KOPT-K1 (cell line): ENCODE results near the gene NLRC5.
A peak's percentile ranks its signal among the peaks of the same experiment; 100 is the strongest.

Experiments used
- H3K27ac ChIP-seq: fragments of 200-600 bp; sonication (generic); 2 replicates; pipeline ENCODE4 v1.5.1; 2016; ENCODE audit warnings: antibody characterized with exemption, mild to moderate bottlenecking, low read depth, low read length; ENCODE audit not compliant: poor library complexity, severe bottlenecking
- H3K36me3 ChIP-seq: fragments of 200-600 bp; sonication (generic); 2 replicates; pipeline ENCODE4 v1.5.1; 2017; ENCODE audit warnings: antibody characterized with exemption, mild to moderate bottlenecking, low read length, moderate library complexity; ENCODE audit not compliant: insufficient read depth
- H3K9me3 ChIP-seq: fragments of 200-600 bp; sonication (generic); 2 replicates; pipeline ENCODE4 v1.5.1; 2017; ENCODE audit warnings: antibody characterized with exemption, low read length, mild to moderate bottlenecking; ENCODE audit not compliant: insufficient read depth, poor library complexity, severe bottlenecking

The NLRC5 gene

DNA sequence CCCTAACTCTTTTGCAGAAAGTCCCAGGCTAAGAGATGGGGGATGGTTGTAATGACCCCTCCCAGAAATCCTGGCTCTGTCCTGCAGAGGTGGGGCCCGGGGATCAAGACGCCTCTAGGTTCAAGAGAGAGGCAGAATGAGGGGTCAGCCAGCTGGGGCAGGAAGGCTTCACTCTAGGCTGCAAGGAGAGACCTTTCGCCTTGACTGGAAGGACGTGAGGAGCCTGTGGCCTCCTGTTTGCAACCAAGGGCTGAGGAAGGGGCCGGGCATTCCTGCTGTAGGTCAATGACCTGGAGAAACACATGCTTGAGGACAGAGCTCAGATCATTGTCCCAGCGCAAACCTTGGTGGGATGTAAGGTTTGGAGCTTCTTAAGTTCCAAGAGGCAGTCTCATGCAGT is 36.4 kb upstream of the NLRC5 start:
- Histone ChIP-seq H3K9me3 (no peaks in the 10 kb centered on the region), H3K36me3 (no peaks in the 10 kb centered on the region), H3K27ac (no peak overlapping the region)

DNA sequence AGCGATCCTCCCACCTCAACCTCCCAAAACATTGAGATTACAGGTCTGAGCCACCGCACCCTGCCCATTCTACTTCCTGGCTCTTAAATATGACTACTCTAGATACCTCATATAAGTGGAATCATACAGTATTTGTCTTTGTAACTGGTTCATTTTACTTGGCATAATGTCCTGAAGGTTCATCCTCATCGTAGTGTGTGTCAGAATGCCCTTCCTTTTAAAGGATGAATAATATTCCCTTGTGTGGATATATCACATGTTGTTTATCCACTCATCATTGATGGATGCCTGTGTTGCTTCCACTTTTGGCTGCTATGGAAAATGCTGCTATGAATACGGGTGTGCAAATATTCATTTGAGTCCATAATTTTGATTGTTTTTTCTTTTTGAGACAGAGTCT is 33.3 kb upstream of the NLRC5 start:
- Histone ChIP-seq H3K9me3 (no peaks in the 10 kb centered on the region), H3K36me3 (no peaks in the 10 kb centered on the region), H3K27ac (no peak overlapping the region)

DNA sequence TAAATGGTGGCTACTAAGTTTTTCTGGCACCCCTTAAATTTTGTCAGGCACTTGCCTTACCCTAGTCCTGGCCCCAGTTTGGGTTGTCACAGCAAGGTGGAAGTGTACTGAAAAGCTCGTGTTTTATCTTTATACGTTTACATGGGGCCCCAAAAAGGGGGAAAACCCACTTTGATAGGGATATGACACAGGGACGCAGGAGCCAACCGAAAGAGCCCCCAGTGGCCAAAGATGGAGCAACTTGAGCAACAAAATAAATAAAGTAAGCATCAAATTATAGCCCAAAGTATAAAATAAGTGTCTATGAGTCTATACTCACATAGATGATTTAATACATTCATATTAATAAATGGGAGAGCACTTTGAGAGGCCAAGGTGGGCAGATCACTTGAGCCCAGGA is 32.6 kb upstream of the NLRC5 start:
- Histone ChIP-seq H3K9me3 (no peaks in the 10 kb centered on the region), H3K36me3 (no peaks in the 10 kb centered on the region), H3K27ac (no peak overlapping the region)

DNA sequence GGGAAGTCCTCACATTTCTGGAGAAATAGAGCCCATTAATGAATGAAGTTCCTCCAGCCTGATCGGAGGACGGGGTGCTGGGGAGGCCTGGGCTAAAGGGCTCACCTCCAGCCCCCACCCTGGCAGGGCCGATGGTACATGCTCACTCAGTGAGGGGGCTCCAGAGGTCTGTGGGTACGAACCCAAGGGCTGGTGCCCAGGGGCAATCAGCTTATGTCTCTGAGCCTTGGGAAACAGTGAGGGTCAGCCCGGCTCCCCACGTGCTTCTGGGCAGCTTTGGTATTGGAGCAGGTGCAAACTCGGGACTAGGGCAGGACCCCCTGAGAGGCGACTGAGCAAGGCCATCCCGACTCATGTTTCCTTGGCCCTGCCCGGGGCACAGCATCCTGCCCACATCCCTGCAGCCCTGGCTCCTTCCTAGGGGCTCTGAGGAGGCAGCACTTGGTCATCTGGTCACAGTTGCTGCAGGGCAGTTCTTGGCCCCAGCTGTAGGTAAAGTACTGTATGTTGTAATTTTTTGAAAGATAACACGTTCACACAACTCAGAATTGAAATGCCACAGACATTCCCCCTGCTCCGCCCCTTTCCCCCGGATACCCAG is 28.6 kb upstream of the NLRC5 start:
- no peaks in the 10 kb centered on the region for H3K36me3 ChIP-seq
- no peak overlapping the region for H3K27ac ChIP-seq

DNA sequence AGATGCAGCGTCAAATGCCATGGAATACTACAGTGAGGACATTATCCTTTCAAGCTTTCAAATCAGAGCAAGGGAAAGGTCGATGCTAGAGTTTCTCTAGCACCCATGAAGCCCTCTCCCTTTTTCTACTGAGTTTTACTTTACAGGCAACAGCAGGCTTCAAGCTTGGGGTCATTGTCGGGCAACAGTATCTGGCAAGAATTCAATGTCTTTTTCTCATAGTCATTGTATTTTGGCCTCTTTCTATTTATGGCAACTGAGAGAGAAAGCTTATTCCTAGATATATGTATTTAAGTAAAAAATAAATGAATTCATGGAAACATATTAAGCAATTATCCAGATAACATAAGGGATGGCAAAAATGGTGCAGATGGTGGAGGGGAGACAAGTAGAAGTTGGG is 28.0 kb upstream of the NLRC5 start:
- Histone ChIP-seq H3K27ac (no peak overlapping the region), H3K36me3 (no peaks in the 10 kb centered on the region)

More for the DNA sequence above, 28.6 kb upstream of the NLRC5 start:
- no peaks in the 10 kb centered on the region for H3K9me3 ChIP-seq

DNA sequence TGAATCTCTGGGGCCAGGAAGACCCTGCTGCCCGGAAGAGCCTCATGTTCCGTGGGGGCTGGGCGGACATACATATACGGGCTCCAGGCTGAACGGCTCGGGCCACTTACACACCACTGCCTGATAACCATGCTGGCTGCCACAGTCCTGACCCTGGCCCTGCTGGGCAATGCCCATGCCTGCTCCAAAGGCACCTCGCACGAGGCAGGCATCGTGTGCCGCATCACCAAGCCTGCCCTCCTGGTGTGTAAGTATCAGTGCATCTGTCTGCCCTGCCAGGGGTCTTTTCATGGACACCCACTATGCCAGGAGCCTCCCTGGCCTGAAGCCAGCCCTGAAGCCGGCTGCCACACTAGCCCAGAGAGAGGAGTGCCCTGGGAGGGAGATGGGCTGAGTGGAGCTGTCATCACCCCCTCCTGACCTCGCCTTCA is 27.5 kb upstream of the NLRC5 start, which contains the start of gene CETP:
Gene CETP, plus strand, starts transcription at position 100 of the 431 bp plus-strand sequence. Its CDS starts 30 bp downstream, at position 130.
- H3K27ac ChIP-seq = no peak within 1 kb of the TSS
- H3K36me3 ChIP-seq = no peaks in the 10 kb centered on the region
- no peaks in the 10 kb centered on the region for H3K9me3 ChIP-seq

More for the DNA sequence above, 28.0 kb upstream of the NLRC5 start:
- H3K9me3 ChIP-seq = no peaks in the 10 kb centered on the region

DNA sequence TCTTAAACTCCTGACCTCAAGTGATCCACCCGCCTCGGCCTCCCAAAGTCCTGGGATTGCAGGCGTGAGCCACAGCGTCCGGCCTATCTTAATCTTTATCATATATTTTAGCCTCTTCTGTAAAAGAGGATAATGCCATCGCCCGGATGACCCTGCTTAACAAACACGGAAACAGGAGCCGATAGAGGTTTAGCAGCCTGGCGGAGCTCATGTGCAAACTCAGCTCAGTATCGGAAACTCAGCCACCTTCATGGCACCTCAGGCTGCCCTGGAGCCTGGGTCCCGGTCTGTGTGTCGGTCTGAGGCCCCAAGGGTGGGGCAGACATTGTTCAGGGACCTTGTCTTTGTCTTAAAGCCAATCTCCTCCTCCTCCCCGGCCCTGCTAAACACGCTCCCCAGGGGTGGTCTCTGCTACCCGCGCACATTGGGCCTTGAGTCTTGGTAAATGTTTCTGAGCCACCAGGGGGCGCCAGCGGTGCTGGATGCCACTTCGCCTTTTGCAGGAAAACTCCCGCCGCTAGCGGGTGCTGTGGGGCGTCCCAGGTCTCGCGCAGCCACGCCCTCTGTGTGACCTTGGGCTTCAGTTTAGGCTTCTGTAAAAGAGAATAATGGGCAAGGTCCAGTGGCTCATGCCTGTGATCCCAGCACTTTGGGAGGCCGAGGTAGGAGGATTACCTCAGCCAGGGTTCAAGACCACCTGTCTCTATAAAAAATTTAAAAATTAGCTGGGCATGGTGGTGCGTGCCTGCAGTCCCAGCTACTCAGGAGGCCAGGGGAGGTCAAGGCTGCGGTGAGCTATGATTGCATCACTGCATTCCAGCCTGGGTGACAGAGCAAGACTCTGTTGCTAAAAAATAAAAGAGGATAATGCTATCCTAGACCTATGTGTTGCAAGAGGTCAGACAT is 24.9 kb upstream of the NLRC5 start:
- H3K9me3 ChIP-seq = no peaks in the 10 kb centered on the region
- H3K36me3 ChIP-seq = no peaks in the 10 kb centered on the region
- H3K27ac ChIP-seq = peak overlapping the region; percentile 34

DNA sequence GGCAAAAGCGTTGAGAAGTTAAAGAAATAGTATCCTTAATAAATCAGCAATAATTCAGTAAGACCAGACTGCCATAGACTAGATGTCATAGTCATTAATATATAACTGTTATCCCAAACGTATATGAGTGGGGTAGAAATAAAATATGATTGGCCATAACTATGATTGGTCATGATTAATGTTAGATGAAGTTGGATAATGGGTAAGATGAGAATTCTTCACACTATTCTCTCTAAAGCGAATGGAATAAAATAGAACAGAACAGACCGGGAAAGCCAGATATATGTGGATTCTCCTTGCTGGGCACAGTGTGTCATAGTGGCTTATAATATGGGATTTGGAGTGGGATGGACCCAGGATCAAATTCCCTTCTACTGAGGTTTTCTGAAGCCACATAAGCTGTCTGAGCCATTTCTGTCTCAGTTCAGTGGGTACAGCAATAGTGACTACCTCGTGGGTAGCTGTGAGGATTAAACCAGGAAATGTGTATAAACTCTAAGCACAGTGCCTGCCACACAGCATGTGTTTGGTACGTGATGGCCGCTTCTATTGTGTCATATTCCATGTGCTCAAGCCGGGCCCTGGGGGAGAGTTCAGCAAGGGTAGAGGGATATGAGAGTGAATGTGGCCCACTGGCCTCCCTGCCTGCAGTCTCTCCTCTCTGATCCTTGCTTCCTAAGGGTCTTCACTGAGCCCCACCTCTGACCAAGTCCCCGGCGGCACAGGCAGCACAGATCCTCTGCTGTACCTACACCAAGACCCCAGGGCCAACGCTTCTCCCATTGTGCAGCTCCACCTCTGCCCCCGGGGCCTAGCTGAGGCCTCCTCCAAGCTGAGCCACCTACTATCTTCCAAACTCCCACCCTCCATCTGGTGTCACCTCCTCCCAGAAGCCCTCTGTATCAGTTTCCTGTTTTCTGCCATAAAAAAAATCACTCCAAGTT is 23.9 kb upstream of the NLRC5 start:
- Histone ChIP-seq H3K27ac (peak overlapping the region; percentile 49), H3K9me3 (no peaks in the 10 kb centered on the region), H3K36me3 (no peaks in the 10 kb centered on the region)

DNA sequence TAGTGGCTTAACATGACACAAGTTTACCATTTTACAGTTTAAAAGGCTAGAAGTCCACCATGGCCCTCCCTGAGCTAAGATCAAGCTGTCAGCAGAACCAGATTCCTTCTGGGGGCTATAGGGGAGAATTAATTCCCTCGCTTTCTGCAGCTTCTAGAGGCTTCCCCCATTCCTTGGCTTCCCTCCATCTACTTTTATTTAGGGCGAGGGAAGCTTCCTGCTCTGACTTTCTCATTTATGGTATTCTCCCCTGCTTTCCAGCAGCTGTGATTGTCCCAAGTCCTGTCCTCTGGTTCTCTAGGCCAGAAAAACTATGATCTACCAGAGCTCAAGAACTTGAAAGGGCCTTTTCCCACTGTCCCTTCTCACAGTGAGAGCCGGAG is 23.3 kb upstream of the NLRC5 start:
- no peaks in the 10 kb centered on the region for H3K9me3 ChIP-seq

DNA sequence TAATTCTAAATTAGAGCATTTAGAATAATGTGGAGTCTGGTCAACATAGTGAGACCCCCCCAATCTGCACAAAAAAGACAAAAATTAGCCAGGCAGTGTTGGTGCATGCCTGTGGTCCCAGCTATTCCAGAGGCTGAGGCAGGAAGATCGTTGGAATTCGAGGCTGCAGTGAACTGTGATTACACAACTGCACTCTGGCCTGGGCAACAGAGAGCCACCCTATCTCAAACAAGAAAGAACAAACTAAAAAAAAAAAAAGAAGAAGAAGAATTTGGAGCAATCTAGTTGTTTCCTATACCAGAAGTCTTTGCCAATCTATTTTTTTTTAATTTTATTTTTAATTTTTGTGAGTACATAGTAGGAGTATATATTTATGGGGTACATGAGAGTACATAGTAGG is 21.6 kb upstream of the NLRC5 start:
- Histone ChIP-seq H3K27ac (no peak overlapping the region), H3K9me3 (no peaks in the 10 kb centered on the region), H3K36me3 (no peaks in the 10 kb centered on the region)

More for the DNA sequence above, 23.3 kb upstream of the NLRC5 start:
- H3K36me3 ChIP-seq = no peaks in the 10 kb centered on the region
- H3K27ac ChIP-seq = peak overlapping the region; percentile 49

DNA sequence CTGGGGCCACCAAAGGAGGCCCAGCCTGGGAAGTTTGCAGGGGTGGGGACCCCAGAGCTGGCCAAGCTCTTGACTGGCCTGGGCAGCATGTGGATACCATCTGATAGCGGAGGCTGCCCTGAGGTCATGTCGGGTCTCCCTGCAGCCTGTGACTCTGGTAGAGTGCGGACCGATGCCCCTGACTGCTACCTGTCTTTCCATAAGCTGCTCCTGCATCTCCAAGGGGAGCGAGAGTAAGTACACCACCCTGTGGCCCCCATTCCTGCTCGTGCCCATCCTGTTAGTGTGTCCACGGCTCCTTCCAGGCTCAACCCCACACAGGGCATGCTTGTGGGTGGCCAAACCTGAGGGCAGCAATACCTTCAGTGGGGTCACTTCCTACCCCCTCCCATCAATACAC is 19.6 kb upstream of the NLRC5 start:
- Histone ChIP-seq H3K36me3 (no peaks in the 10 kb centered on the region), H3K27ac (no peak overlapping the region), H3K9me3 (no peaks in the 10 kb centered on the region)

DNA sequence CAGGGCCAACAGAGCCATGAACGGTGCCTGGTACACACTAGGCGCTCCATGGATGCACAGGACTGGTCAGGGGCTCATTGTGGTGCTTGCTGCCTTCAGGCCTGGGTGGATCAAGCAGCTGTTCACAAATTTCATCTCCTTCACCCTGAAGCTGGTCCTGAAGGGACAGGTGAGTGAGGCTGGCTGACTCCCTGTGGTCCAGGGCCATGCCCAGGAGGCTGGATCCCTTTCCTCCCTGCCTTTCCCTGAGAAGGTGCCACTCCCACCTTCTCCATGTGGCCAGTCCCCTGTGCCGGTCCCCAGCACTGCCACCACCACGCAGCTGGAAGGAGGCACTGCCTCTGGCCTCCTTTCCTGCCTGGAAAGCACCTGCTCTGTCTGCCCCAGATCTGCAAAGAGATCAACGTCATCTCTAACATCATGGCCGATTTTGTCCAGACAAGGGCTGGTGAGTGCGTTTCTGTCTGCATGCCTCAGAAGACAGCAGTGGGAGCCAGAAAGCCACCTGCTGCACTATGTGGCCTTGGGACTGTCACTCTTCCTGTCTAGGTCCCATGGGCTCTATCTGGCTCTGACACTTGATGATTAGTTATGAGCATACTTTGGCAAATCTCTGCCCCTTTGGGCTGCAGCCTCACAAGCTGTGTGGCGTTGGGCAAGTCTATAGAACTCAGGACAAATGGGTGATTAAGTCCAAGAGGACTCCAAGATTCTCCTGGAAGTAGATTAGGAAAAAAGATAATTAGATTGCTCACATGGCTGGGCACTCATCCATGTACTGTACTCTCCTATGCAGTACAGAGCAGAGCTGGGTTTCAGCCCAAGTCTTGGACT is 18.2 kb upstream of the NLRC5 start:
- Histone ChIP-seq H3K9me3 (no peaks in the 10 kb centered on the region), H3K27ac (no peak overlapping the region)

DNA sequence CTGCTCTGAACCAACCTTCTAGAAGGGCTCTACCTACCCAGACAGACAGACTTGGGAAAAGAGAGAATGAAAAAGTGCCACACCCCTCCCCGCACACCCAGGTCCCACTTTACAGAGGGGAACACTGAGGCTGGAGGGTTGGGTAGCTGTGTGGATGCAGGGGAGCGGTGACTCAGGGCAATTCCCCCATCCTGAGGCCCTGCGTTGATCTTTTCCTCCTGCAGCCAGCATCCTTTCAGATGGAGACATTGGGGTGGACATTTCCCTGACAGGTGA is 17.7 kb upstream of the NLRC5 start:
- Histone ChIP-seq H3K27ac (no peak overlapping the region), H3K36me3 (no peaks in the 10 kb centered on the region), H3K9me3 (no peaks in the 10 kb centered on the region)

More for the DNA sequence above, 18.2 kb upstream of the NLRC5 start:
- H3K36me3 ChIP-seq = no peaks in the 10 kb centered on the region
